Transverse colon (tissue), 4 donors: Measurements from ENCODE around the gene CSH2. TPM values are rescaled to one million over a fixed set of nuclear protein-coding genes. Genes with fewer than 3 reads are reported as not detected.

Source experiments
- DNase-seq: peaks from one replicate; pipeline ENCODE4 v3.0.0-alpha.2; 2019
- H3K27ac ChIP-seq, 4 donors: fragments of 200-600 bp; sonication (generic); 2 replicates each; pipeline ENCODE4 v1.5.1; 2016 to 2018; ENCODE audit warnings: inconsistent platforms in 4 of 4
- H3K27me3 ChIP-seq: fragments of 200-600 bp; sonication (generic); 2 replicates; pipeline ENCODE4 v1.5.1; 2017; ENCODE audit warnings: inconsistent platforms
- H3K36me3 ChIP-seq, 4 donors: fragments of 200-600 bp; sonication (generic); 2 replicates each; pipeline ENCODE4 v1.5.1; 2017 to 2019; ENCODE audit warnings: inconsistent platforms in 4 of 4
- H3K4me1 ChIP-seq, 4 donors: fragments of 200-600 bp; sonication (generic); 2 replicates each; pipeline ENCODE4 v1.5.1; 2017 to 2020; ENCODE audit warnings: inconsistent platforms in 4 of 4
- H3K4me3 ChIP-seq, 4 donors: fragments of 200-600 bp; sonication (generic); 1 replicate in 1 of 4; 2 replicates in 3 of 4; pipeline versions ENCODE4 v1.5.1 to v1.6.1; 2017 to 2019; ENCODE audit warnings: inconsistent platforms in 4 of 4
- H3K9me3 ChIP-seq, 2 donors: fragments of 200-600 bp; sonication (generic); 2 replicates each; pipeline ENCODE4 v1.5.1; 2017 to 2019; ENCODE audit warnings: inconsistent platforms in 2 of 2
- CTCF ChIP-seq, 5 experiments: fragments of 200-600 bp in 3 of 5; fragments of 450-650 bp in 2 of 5; sonication (generic) in 3 of 5; IDR thresholded peaks; 1 replicate in 2 of 5; 2 replicates in 3 of 5; pipeline ENCODE4 v1.5.1; 2016 to 2017; ENCODE audit warnings: antibody characterized with exemption in 5 of 5, inconsistent platforms in 3 of 5, mild to moderate bottlenecking in 2 of 5, moderate library complexity in 1 of 5
- EP300 ChIP-seq: sonication (generic); formaldehyde crosslinking; IDR thresholded peaks from one replicate; pipeline ENCODE4 v1.6.1; 2017; ENCODE audit warnings: antibody characterized with exemption, low read depth
- POLR2A ChIP-seq: fragments of 450-650 bp; IDR thresholded peaks from one replicate; pipeline ENCODE4 v1.6.1; 2016; ENCODE audit warnings: antibody characterized with exemption, mild to moderate bottlenecking, moderate library complexity
- POLR2AphosphoS5 ChIP-seq, 3 donors: sonication (generic); formaldehyde crosslinking; IDR thresholded peaks; one replicate each; pipeline ENCODE4 v1.6.1; 2016; ENCODE audit warnings: antibody characterized with exemption in 3 of 3
- WGBS, 2 donors: methylation state at CpG; one replicate each; pipeline ENCODE4 v1.1.5; 2018; ENCODE audit warnings: low coverage in 1 of 2; 5-methylcytosine and 5-hydroxymethylcytosine counted together
- in situ Hi-C, 4 donors: fragments of 200-750 bp; cut with MboI; loops; one replicate each; pipeline versions ENCODE4 v1.15.0 to v1.15.1; 2017; ENCODE audit warnings: low sequenced_read_pairs in 3 of 4, low pct_ligation_motif_present in 1 of 4, low pct_unique_long_range_greater_than_20kb in 1 of 4
- intact Hi-C: fragments of 100-400 bp; cut with DNase I; formaldehyde crosslinking; loops from one replicate; pipeline ENCODE4 v1.15.1; 2023; ENCODE audit warnings: low total_unique reads
- total RNA-seq, 4 donors: library from RNA; depleted of rRNA; stranded (reverse); fragments of >200 nt; gene quantifications; one replicate each; pipeline ENCODE4 v1.1.0, GENCODE V29; 2016

CSH2 gene
- total RNA-seq, 4 donors from 2014 or later: not detected

GRCh38 chr17:63828936-63829335, 44.5 kb downstream of the CSH2 start:
- DNase-seq: no peak
- no peak overlapping the region for H3K4me3 ChIP-seq

GRCh38 chr17:63827801-63828221, 45.7 kb downstream of the CSH2 start:
- in situ Hi-C loops: loop anchor here in 1 of 4 donors (5.0 kb wide), 1 partner anchor 51 kb away; no protein-coding TSS in a partner anchor
- peak overlapping the region; percentile 76 to 81 (median 78) for H3K4me3 ChIP-seq
- WGBS, 2 donors: 1% methylated on average over 19 of the region's 19 CpGs; no CpG with 5 or more reads in 1 of the 2 donors
- no peaks in the 10 kb centered on the region for H3K9me3 ChIP-seq
- peaks cover 14 to 29% (median 22%) of the 10 kb centered on the region in 4 donors for H3K4me1 ChIP-seq
- intact Hi-C loops: no loop called here
- H3K36me3 ChIP-seq: peaks cover 0 to 60% (median 32%) of the 10 kb centered on the region in 4 donors
- no peak for DNase-seq
- H3K27ac ChIP-seq: peak overlapping the region; percentile 88 to 96 (median 93)
- TF ChIP-seq POLR2A (no peak), CTCF (IDR thresholded peaks at IDR 0.05) (peak in 1 of 5 experiments; percentile 9)
- no peaks in the 10 kb centered on the region for H3K27me3 ChIP-seq

More at GRCh38 chr17:63828936-63829335, 44.5 kb downstream of the CSH2 start:
- H3K27me3 ChIP-seq: no peaks in the 10 kb centered on the region
- in situ Hi-C loops (loop anchor here in 1 of 4 donors (5.0 kb wide), 1 partner anchor 52 kb away; no protein-coding TSS in a partner anchor), intact Hi-C loops (no loop called here)
- H3K9me3 ChIP-seq: no peaks in the 10 kb centered on the region
- TF ChIP-seq POLR2A: no peak
- TF ChIP-seq EP300: no peak
- no peak for TF ChIP-seq POLR2AphosphoS5 (IDR thresholded peaks at IDR 0.05)
- TF ChIP-seq CTCF (IDR thresholded peaks at IDR 0.05): no peak
- 85 to 91% methylated on average over 3 of the region's 3 CpGs for WGBS, 2 donors
- H3K4me1 ChIP-seq: peaks cover 14 to 29% (median 22%) of the 10 kb centered on the region in 4 donors
- no peak overlapping the region for H3K27ac ChIP-seq
- H3K36me3 ChIP-seq: peaks cover 0 to 60% (median 29%) of the 10 kb centered on the region in 4 donors

- peak within 1 kb of the TSS; percentile 88 to 96 (median 93) for H3K27ac ChIP-seq
- in situ Hi-C loops (loop anchor here in 1 of 4 donors (5.0 kb wide), 1 partner anchor 50 kb away; no protein-coding TSS in a partner anchor), intact Hi-C loops (no loop called here)
- H3K36me3 ChIP-seq: peaks cover 0 to 60% (median 31%) of the 10 kb centered on the region in 4 donors
- 0% methylated on average over 4 to 57 of the region's 58 CpGs for WGBS, 2 donors
- no peaks in the 10 kb centered on the region for H3K9me3 ChIP-seq
- peaks cover 14 to 29% (median 22%) of the 10 kb centered on the region in 4 donors for H3K4me1 ChIP-seq
- TF ChIP-seq CTCF (IDR thresholded peaks at IDR 0.05) (peak; percentile 37 to 84 (median 50)), POLR2AphosphoS5 (IDR thresholded peaks at IDR 0.05) (peak; percentile 84 to 97 (median 93)), EP300 (no peak), POLR2A (peak; percentile 84)
- no peaks in the 10 kb centered on the region for H3K27me3 ChIP-seq
- DNase-seq: peak; percentile 95
- H3K4me3 ChIP-seq: peak within 1 kb of the TSS; percentile 76 to 81 (median 78)
These were observed 46.3 kb downstream of the CSH2 start, which contains the start of the genes FTSJ3 and PSMC5 for GRCh38 chr17:63827002-63827800. Gene FTSJ3, minus strand, starts transcription at chr17:63827663. Its CDS starts 761 bp downstream, at chr17:63826902. Gene PSMC5, plus strand, starts transcription at chr17:63827431. Its CDS starts 60 bp downstream, at chr17:63827491.

- in situ Hi-C loops: loop anchor here in 1 of 4 donors (5.0 kb wide), 1 partner anchor 49 kb away; no protein-coding TSS in a partner anchor
These were observed 46.9 kb downstream of the CSH2 start for GRCh38 chr17:63826468-63827001.

More at GRCh38 chr17:63826468-63827001, 46.9 kb downstream of the CSH2 start:
- Histone ChIP-seq H3K36me3 (peaks cover 0 to 60% (median 28%) of the 10 kb centered on the region in 4 donors), H3K27ac (peak overlapping the region; percentile 88 to 96 (median 93)), H3K27me3 (no peaks in the 10 kb centered on the region), H3K4me3 (peak overlapping the region; percentile 76 to 81 (median 78)), H3K4me1 (peaks cover 14 to 29% (median 22%) of the 10 kb centered on the region in 4 donors), H3K9me3 (no peaks in the 10 kb centered on the region)
- intact Hi-C loops: no loop called here
- TF ChIP-seq CTCF (IDR thresholded peaks at IDR 0.05) (peak in 1 of 5 experiments; percentile 16), POLR2A (no peak)
- peak; percentile 42 for DNase-seq
- 0% methylated on average over 29 of the region's 31 CpGs; no CpG with 5 or more reads in 1 of the 2 donors for WGBS, 2 donors
